ENCODE data around the gene ABLIM3. TPM values are rescaled to one million over a fixed set of nuclear protein-coding genes. Genes with fewer than 3 reads are reported as not detected.

ABLIM3 gene
- total RNA-seq, 6 experiments from 2014 or later: 29.3 to 54.1 (median 48.3) TPM

DNA sequence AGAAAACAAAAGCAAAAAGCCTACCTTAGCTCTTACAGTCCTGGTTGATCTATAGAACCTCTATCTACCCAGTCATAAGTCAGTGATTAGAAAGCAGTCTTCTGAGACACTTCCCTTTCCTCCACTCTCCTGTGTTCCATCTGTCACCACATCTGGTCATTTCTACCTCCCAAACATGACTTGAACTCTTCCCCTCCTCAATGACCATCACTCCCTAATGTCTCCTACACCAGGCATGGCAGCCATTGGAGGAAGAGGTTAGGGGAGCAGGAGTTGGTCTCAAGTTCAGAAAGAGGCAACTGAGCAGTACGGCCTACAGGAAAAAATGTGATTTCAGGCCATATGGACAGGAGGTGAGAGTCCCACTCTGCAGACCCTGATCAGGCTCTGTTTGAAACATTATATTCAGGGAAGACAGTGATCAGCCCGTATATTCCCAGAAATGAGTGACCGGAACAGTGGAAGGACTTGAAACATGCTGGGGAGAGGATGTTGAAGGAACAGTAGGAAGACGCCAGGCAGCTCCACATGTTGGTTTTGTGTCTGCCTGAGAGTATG is 12.0 kb downstream of the ABLIM3 start:
- peak overlapping the region; percentile 66 for H3K4me3 Mint-ChIP-seq
- no peaks in the 10 kb centered on the region for H3K9me3 Mint-ChIP-seq
- TF ChIP-seq, protein P1, sequence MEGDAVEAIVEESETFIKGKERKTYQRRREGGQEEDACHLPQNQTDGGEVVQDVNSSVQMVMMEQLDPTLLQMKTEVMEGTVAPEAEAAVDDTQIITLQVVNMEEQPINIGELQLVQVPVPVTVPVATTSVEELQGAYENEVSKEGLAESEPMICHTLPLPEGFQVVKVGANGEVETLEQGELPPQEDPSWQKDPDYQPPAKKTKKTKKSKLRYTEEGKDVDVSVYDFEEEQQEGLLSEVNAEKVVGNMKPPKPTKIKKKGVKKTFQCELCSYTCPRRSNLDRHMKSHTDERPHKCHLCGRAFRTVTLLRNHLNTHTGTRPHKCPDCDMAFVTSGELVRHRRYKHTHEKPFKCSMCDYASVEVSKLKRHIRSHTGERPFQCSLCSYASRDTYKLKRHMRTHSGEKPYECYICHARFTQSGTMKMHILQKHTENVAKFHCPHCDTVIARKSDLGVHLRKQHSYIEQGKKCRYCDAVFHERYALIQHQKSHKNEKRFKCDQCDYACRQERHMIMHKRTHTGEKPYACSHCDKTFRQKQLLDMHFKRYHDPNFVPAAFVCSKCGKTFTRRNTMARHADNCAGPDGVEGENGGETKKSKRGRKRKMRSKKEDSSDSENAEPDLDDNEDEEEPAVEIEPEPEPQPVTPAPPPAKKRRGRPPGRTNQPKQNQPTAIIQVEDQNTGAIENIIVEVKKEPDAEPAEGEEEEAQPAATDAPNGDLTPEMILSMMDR (IDR thresholded peaks at IDR 0.05): no peak
- H3K27ac Mint-ChIP-seq: peak overlapping the region; percentile 90
- peaks cover 9% of the 10 kb centered on the region for H3K36me3 Mint-ChIP-seq (ENCODE audit: low read depth)
- no peaks in the 10 kb centered on the region; the same call in 1 of the 2 replicates for H3K27me3 Mint-ChIP-seq (ENCODE audit: insufficient read depth)
- DNase-seq: no peak
- no peaks in the 10 kb centered on the region; the same call in 1 of the 2 replicates for H3K4me1 Mint-ChIP-seq (ENCODE audit: low read depth)

- Mint-ChIP-seq H3K27ac (peak overlapping the region; percentile 90), H3K27me3 (ENCODE audit: insufficient read depth) (no peaks in the 10 kb centered on the region; the same call in 1 of the 2 replicates), H3K4me1 (ENCODE audit: low read depth) (no peaks in the 10 kb centered on the region; the same call in 1 of the 2 replicates), H3K4me3 (peak overlapping the region; percentile 66), H3K36me3 (ENCODE audit: low read depth) (peaks cover 9% of the 10 kb centered on the region), H3K9me3 (no peaks in the 10 kb centered on the region)
- TF ChIP-seq, protein P1 (IDR thresholded peaks at IDR 0.05): no peak
- DNase-seq: peak; percentile 66
Measured at GRCh38 chr5:149153751-149154610, 12.7 kb downstream of the ABLIM3 start.

GRCh38 chr5:149154650-149155049 is 13.4 kb downstream of the ABLIM3 start:
- H3K4me1 Mint-ChIP-seq (ENCODE audit: low read depth): no peaks in the 10 kb centered on the region; the same call in 1 of the 2 replicates
- peaks cover 9% of the 10 kb centered on the region for H3K36me3 Mint-ChIP-seq (ENCODE audit: low read depth)
- no peaks in the 10 kb centered on the region; the same call in 1 of the 2 replicates for H3K27me3 Mint-ChIP-seq (ENCODE audit: insufficient read depth)
- H3K4me3 Mint-ChIP-seq: peak overlapping the region; percentile 66
- H3K27ac Mint-ChIP-seq: peak overlapping the region; percentile 90
- TF ChIP-seq, protein P1 (IDR thresholded peaks at IDR 0.05): no peak
- no peaks in the 10 kb centered on the region for H3K9me3 Mint-ChIP-seq
- DNase-seq: no peak

DNA sequence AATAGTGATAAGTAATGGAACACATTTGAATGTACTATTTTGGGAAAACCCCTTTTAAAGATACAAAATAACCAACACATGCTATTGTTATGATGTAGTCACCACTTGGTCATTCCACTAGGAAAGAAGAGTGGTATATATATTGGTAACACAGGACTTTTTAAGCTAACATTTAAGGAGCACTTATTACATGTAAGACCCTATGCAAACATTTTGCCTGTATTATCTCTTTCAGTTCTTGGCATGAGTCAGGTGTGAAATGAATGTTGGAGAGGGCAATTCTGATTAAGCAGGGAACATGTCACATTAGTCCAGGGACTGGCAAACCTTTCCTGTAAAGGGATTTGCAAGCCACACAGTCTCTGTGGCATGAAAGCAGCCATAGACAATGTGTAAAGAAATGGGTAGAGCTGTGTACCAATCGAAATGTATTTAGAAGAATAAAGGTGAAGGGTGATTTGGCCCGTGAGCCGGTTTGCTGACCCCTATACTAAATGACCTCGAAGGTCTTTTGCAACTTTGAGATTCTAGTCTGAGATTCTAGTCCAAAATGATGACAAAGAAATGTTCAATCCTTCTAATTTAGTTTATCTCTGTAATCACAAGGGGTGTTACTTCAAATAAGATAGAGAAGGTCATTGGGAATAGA is 15.3 kb downstream of the ABLIM3 start:
- Mint-ChIP-seq H3K4me3 (no peak overlapping the region), H3K4me1 (ENCODE audit: low read depth) (peaks cover 7% of the 10 kb centered on the region), H3K36me3 (ENCODE audit: low read depth) (peaks cover 9% of the 10 kb centered on the region), H3K27me3 (ENCODE audit: insufficient read depth) (no peaks in the 10 kb centered on the region; the same call in 1 of the 2 replicates), H3K27ac (peak overlapping the region; percentile 20; the same call in 1 of the 2 replicates), H3K9me3 (no peaks in the 10 kb centered on the region)
- no peak for DNase-seq
- TF ChIP-seq, protein P1 (IDR thresholded peaks at IDR 0.05): no peak

GRCh38 chr5:149157330-149157729 is 16.0 kb downstream of the ABLIM3 start:
- H3K36me3 Mint-ChIP-seq (ENCODE audit: low read depth): peaks cover 9% of the 10 kb centered on the region
- no peak for DNase-seq
- H3K27me3 Mint-ChIP-seq (ENCODE audit: insufficient read depth): no peaks in the 10 kb centered on the region; the same call in 1 of the 2 replicates
- TF ChIP-seq, protein P1 (IDR thresholded peaks at IDR 0.05): no peak
- H3K4me3 Mint-ChIP-seq: no peak overlapping the region
- peaks cover 14% of the 10 kb centered on the region for H3K4me1 Mint-ChIP-seq (ENCODE audit: low read depth)
- H3K27ac Mint-ChIP-seq: no peak overlapping the region
- H3K9me3 Mint-ChIP-seq: no peaks in the 10 kb centered on the region

All from HFFc6 (cell line).